Posterior vena cava (tissue), 2 donors: ENCODE results near the gene P2RY11. TPM values are rescaled to one million over a fixed set of nuclear protein-coding genes. Genes with fewer than 3 reads are reported as not detected.

Experiments used
- DNase-seq: peaks from one replicate; pipeline ENCODE4 v3.0.0-alpha.2; 2020; ENCODE audit warnings: low spot score
- intact Hi-C, 2 donors: fragments of 100-400 bp; cut with DNase I; formaldehyde crosslinking; loops; one replicate each; pipeline versions ENCODE4 v1.14.1 to v1.14.2; 2022 to 2023
- total RNA-seq, 2 donors: library from RNA; stranded (reverse); fragmentation: NEBNext Ultra II Directional; extraction: Animal tissue kit (Norgen Biotek cat#: 25700); gene quantifications; one replicate each; pipeline ENCODE4 v1.2.1, GENCODE V29; 2021
- donor health status: DM: yes; HTN: yes; CAD: no.
- donor health status: DM: yes; HTN: yes; CAD: no.

P2RY11 gene
- total RNA-seq, 2 donors from 2014 or later, result 6.3 to 6.5 TPM

- intact Hi-C loops, result no loop called here
- no peak for DNase-seq
These were observed 52.0 kb downstream of the P2RY11 start for GRCh38 chr19:10163536-10163935.

Other genes with a start within 250 kb of the P2RY11 start
- gene OLFM2, start 175.2 kb upstream of the P2RY11 start, total RNA-seq, result 1 to 10 TPM; 4.0 to 5.2 TPM
- gene COL5A3, start 101.2 kb upstream of the P2RY11 start, total RNA-seq, result 10 to 100 TPM; 10.7 to 23.4 TPM
- not detected for gene RDH8, start 98.2 kb upstream of the P2RY11 start, total RNA-seq
- 10 to 100 TPM; 21.7 to 26.0 TPM for gene SHFL, start 25.4 kb upstream of the P2RY11 start, total RNA-seq
- not detected for gene ANGPTL6, start 9.0 kb upstream of the P2RY11 start, total RNA-seq
- gene PPAN, start 5.3 kb upstream of the P2RY11 start, total RNA-seq, result 10 to 100 TPM; 21.9 to 27.8 TPM
- gene EIF3G, start 8.2 kb downstream of the P2RY11 start, total RNA-seq, result 100 to 1,000 TPM; 140 to 157 TPM
- 10 to 100 TPM; 43.2 to 59.2 TPM for gene DNMT1, start 83.3 kb downstream of the P2RY11 start, total RNA-seq
- 10 to 100 TPM; 16.3 to 17.7 TPM for gene S1PR2, start 119.6 kb downstream of the P2RY11 start, total RNA-seq
- 10 to 100 TPM; 26.2 to 28.2 TPM for gene MRPL4, start 140.5 kb downstream of the P2RY11 start, total RNA-seq
- gene ICAM1, start 159.4 kb downstream of the P2RY11 start, total RNA-seq, result 10 to 100 TPM; 21.0 to 21.9 TPM
- under 1 TPM in 1 of 2 donors, not detected in 1; 0.57 TPM for gene ICAM4, start 175.3 kb downstream of the P2RY11 start, total RNA-seq
- under 1 TPM; 0.33 to 0.83 TPM for gene ICAM5, start 178.3 kb downstream of the P2RY11 start, total RNA-seq
- 1 to 10 TPM; 1.1 to 1.2 TPM for gene ZGLP1, start 198.1 kb downstream of the P2RY11 start, total RNA-seq
- 10 to 100 TPM; 10.2 to 11.4 TPM for gene FDX2, start 204.3 kb downstream of the P2RY11 start, total RNA-seq
- 10 to 100 TPM; 17.5 to 19.0 TPM for gene RAVER1, start 221.8 kb downstream of the P2RY11 start, total RNA-seq
- gene ICAM3, start 227.9 kb downstream of the P2RY11 start, total RNA-seq, result 10 to 100 TPM in 1 of 2 donors, 1 to 10 TPM in 1; 7.9 to 10.6 TPM